GM12874 (cell line): Measurements from ENCODE around the gene ARL14EPL.

ENCODE experiments used
- TF ChIP-seq, protein P1 (sequence below): IDR thresholded peaks from 2 replicates; pipeline ENCODE4 v1.5.1; 2011; ENCODE audit warnings: low read depth, mild to moderate bottlenecking, control low read depth, low read length, moderate library complexity; ENCODE audit not compliant: insufficient read depth

Gene ARL14EPL

DNA sequence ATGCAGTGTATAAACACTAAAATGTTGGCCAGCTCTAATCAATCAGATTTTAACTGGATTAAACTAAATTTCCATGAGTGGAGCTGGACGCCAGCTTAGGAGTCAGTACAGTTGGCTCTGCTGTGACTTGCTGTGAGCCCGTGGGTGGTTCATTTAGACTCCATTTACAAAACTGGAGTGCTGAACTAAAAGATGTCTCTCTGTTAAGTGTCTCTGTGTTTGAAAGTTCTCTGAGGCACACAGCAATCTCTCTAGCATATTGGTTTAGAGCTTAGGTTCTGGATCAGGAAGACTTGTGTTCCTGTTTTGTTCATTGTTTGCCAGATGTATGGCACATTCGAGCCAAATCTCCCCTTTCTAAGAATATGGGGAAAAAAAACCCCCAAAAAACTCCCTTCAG lies 28.0 kb upstream of the ARL14EPL start:
- TF ChIP-seq, protein P1, sequence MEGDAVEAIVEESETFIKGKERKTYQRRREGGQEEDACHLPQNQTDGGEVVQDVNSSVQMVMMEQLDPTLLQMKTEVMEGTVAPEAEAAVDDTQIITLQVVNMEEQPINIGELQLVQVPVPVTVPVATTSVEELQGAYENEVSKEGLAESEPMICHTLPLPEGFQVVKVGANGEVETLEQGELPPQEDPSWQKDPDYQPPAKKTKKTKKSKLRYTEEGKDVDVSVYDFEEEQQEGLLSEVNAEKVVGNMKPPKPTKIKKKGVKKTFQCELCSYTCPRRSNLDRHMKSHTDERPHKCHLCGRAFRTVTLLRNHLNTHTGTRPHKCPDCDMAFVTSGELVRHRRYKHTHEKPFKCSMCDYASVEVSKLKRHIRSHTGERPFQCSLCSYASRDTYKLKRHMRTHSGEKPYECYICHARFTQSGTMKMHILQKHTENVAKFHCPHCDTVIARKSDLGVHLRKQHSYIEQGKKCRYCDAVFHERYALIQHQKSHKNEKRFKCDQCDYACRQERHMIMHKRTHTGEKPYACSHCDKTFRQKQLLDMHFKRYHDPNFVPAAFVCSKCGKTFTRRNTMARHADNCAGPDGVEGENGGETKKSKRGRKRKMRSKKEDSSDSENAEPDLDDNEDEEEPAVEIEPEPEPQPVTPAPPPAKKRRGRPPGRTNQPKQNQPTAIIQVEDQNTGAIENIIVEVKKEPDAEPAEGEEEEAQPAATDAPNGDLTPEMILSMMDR: no peak

DNA sequence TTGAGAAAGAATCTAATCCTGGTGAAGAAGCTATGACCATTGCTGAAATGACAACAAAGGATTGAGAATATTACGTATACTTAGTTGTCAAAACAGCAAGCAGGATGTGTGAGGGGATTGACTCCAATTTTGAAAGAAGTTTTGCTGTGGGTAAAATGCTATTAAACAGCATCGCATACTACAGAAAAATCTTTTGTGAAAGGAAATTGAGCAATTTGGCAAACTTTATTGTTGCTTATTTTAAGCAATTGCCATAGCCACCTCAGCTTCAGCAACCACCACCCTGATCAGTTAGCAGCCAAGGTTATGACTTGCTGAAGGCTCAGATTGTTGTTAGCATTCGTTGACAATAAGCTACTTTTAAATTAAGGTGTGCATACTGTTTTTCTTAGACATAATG lies 22.5 kb upstream of the ARL14EPL start:
- TF ChIP-seq, protein P1: no peak

DNA sequence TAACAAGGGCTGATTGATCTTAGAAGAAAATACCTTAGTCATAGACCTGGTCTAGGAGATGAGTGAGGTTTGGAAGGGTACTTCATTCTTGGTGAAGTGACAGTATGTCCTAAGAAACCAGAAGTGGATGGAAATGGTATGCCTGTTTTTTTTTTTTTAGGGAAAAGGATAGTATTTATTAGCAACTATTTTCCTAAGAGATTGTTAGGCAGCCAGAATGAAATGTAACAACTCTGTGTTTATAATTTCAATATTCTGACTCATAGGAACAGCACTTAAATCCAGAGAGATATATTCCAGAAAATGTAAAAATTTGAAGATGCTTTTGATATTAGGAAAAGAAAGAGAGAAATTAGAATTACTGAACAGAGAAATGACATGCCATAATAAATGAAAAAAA lies 21.2 kb upstream of the ARL14EPL start:
- TF ChIP-seq, protein P1: no peak

DNA sequence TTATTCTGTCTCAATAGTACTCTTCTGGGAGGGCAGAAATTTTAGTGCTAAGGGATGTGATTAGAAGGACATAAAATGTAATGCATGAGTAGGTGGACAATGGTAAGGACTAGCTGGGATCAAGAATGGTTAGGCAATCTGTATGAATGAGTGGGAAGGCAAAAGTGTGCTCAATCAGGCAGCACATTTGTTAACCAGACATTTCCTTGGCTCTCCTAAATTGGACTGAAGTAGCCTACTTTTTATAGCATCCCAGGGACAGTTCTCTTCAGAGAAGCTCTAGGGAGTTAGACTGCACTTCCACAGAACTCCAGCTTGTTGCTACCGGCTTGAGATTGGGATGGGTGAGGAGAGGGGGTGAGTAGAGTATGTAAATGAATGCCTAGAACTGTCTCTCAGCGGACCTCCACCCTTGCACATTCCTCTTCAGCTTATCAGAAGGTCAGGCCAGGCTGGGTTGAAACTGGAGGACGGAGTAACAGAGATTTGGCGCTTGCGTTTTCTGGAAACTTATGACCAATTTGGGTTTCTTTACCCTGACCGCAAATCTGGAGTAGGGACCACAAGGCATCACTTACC lies 19.0 kb upstream of the ARL14EPL start:
- TF ChIP-seq, protein P1: no peak

DNA sequence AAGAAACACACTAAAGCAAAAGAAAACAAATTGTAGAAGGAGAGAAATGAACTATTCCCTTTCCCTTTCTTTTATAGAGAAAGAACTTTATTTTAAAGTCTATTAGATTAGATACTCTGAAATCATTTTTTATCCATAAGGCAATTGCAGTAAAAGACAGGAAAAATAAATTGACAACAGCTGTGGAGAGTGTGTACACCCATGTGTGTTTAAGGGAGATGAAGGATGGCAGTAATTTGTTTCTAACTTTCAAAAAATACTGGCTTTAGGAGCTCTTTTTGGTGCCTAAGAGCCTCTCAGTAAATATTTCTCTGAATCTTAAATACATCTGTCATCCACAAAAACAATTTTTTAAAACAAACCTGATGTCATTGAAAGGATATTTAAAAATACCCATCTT lies 18.3 kb upstream of the ARL14EPL start:
- TF ChIP-seq, protein P1: no peak

DNA sequence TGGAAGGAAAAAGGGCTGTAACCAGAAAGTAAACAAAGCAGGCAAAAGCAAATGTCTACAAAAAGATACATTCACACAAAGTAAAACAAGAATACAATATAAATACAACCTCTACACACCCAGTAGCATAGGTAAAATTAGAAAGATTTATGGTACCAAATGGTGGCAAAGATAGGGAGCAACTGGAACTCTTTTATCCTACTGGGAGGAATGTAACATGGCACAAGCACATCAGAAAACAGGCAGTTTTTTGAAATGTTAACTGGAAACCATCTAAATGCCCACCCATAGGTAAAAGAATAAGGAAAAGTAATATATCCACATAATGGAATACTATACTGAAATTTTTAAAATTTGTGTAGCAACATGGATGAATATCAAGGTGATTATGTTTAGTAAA lies 8.7 kb upstream of the ARL14EPL start:
- TF ChIP-seq, protein P1: no peak

DNA sequence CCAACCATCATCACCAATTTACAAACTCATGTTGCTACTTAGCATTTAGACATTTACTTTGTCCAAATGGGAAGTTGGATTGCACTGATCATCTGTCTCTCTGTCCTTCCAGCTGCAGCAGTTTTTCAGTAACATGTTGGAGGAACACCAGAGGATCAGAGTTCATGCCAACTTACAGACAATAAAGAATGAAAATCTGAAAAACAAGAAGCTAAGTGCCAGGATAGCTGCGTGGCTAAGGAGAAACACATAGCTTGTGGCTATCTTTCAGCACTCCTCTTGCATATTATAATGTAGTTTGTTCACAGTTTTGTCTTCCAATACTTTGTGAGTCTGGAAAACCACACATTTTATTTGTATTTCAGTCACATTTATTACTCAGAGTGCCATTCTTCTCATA lies 6.4 kb upstream of the ARL14EPL start:
- TF ChIP-seq, protein P1: no peak
